NT2/D1 (cell line): ENCODE data around the gene ADTRP.

Experiments
- YY1 ChIP-seq: IDR thresholded peaks from 2 replicates; pipeline ENCODE4 v1.6.1; 2011; ENCODE audit not compliant: insufficient read length, insufficient read depth
- ZNF274 ChIP-seq: IDR thresholded peaks from 2 replicates; pipeline ENCODE4 v1.6.1; 2011; ENCODE audit warnings: mild to moderate bottlenecking, low read depth, low read length

DNA sequence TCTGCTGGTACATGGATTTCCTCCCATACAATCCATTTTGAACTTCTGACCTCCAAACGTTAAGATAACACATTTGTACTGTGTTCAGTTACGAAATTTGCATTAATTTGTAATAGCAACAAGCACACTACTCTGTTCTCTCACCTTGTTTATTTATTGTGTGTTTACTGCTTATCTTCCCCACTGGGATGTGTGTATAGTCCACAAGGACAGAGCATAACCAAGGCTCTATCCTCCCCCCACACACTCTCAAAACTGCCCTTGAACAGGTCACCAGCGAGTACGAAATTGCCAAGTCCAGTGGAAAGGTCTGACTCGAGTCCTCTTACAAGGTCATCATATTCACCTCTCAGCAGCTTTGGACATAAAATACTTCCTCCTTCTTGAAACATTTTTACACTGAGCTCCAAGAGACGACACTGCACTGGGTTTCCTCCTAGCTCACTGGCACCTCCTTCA lies 18.6 kb downstream of the ADTRP start:
- TF ChIP-seq YY1 (no peak), ZNF274 (no peak)
